CD14-positive monocyte (primary cell): ENCODE data around the gene CSMD2. TPM values are rescaled to one million over a fixed set of nuclear protein-coding genes. Genes with fewer than 3 reads are reported as not detected.

Experiments
- DNase-seq, 3 donors: peaks; one replicate each; pipeline ENCODE4 v3.0.0-alpha.2; 2011 to 2022
- H2AFZ ChIP-seq: 2 replicates; pipeline ENCODE4 v1.6.0; 2012; ENCODE audit warnings: mild to moderate bottlenecking, low read depth, low read length, inconsistent platforms; ENCODE audit not compliant: insufficient read depth, poor library complexity, severe bottlenecking
- H3K27ac ChIP-seq, 2 donors: 1 replicate in 1 of 2; 2 replicates in 1 of 2; pipeline ENCODE4 v1.5.1; 2012 to 2013; ENCODE audit warnings: low read length in 2 of 2, control low read depth in 1 of 2, inconsistent platforms in 1 of 2, low read depth in 1 of 2, mild to moderate bottlenecking in 1 of 2
- H3K27me3 ChIP-seq, 2 donors: one replicate each; pipeline versions ENCODE4 v1.6.0 to v1.6.1; 2011 to 2013; ENCODE audit warnings: low read length in 2 of 2; ENCODE audit not compliant: control insufficient read depth in 2 of 2, insufficient read depth in 2 of 2
- H3K36me3 ChIP-seq, 2 donors: replicated peaks in 1 of 2; 1 replicate in 1 of 2; 2 replicates in 1 of 2; pipeline versions ENCODE4 v1.5.1 to v1.6.1; 2012 to 2013; ENCODE audit warnings: low read length in 2 of 2, control low read depth in 1 of 2, inconsistent platforms in 1 of 2, mild to moderate bottlenecking in 1 of 2; ENCODE audit not compliant: insufficient read depth in 2 of 2, control insufficient read depth in 1 of 2
- H3K4me1 ChIP-seq, 2 donors: 1 replicate in 1 of 2; 2 replicates in 1 of 2; pipeline versions ENCODE4 v1.5.1 to v1.6.1; 2012 to 2013; ENCODE audit warnings: low read length in 2 of 2, control low read depth in 1 of 2, inconsistent platforms in 1 of 2, mild to moderate bottlenecking in 1 of 2, moderate library complexity in 1 of 2; ENCODE audit not compliant: insufficient read depth in 2 of 2, control insufficient read depth in 1 of 2
- H3K4me2 ChIP-seq: replicated peaks from 2 replicates; pipeline ENCODE3; 2012; ENCODE audit warnings: low read length, moderate library complexity, mild to moderate bottlenecking; ENCODE audit not compliant: poor library complexity, severe bottlenecking; ENCODE audit errors: extremely low read depth
- H3K4me3 ChIP-seq, 3 experiments: fragments of 200-600 bp in 1 of 3; sonication (generic) in 1 of 3; replicated peaks in 1 of 3; 1 replicate in 2 of 3; 2 replicates in 1 of 3; pipeline ENCODE4 v1.5.1; 2011 to 2013; ENCODE audit warnings: low read length in 3 of 3, mild to moderate bottlenecking in 3 of 3, control low read depth in 2 of 3, low read depth in 2 of 3, inconsistent platforms in 1 of 3, moderate library complexity in 1 of 3
- H3K79me2 ChIP-seq: 2 replicates; pipeline ENCODE4 v1.6.0; 2012; ENCODE audit warnings: mild to moderate bottlenecking, control low read depth, inconsistent platforms, low read length, moderate library complexity; ENCODE audit not compliant: insufficient read depth
- H3K9ac ChIP-seq: 2 replicates; pipeline ENCODE4 v1.6.0; 2017; ENCODE audit warnings: low read length, mild to moderate bottlenecking; ENCODE audit not compliant: insufficient read depth, poor library complexity, severe bottlenecking
- H3K9me3 ChIP-seq, 2 donors: replicated peaks in 1 of 2; 1 replicate in 1 of 2; 2 replicates in 1 of 2; pipeline versions ENCODE4 v1.5.1 to v1.6.1; 2012 to 2013; ENCODE audit warnings: low read length in 2 of 2, control low read depth in 1 of 2; ENCODE audit not compliant: control insufficient read depth in 1 of 2, insufficient read depth in 1 of 2
- H4K20me1 ChIP-seq: 2 replicates; pipeline ENCODE4 v1.6.0; 2012; ENCODE audit warnings: mild to moderate bottlenecking, low read length, control low read depth, moderate library complexity; ENCODE audit not compliant: insufficient read depth
- H3K27ac Mint-ChIP-seq, 7 donors: one replicate each; pipeline ENCODE4 v1.8.0; 2020; ENCODE audit warnings: mild to moderate bottlenecking in 7 of 7, mixed read lengths in 7 of 7, moderate library complexity in 6 of 7, inconsistent platforms in 2 of 7
- H3K27me3 Mint-ChIP-seq, 3 donors: one replicate each; pipeline ENCODE4 v1.8.0; 2021 to 2022; ENCODE audit warnings: low read depth in 3 of 3, mild to moderate bottlenecking in 3 of 3, mixed read lengths in 3 of 3, moderate library complexity in 3 of 3, inconsistent platforms in 1 of 3
- H3K36me3 Mint-ChIP-seq, 2 donors: one replicate each; pipeline ENCODE4 v1.8.0; 2020; ENCODE audit warnings: mixed read lengths in 2 of 2, inconsistent platforms in 1 of 2, mild to moderate bottlenecking in 1 of 2
- H3K4me1 Mint-ChIP-seq: one replicate; pipeline ENCODE4 v1.8.0; 2020; ENCODE audit warnings: mild to moderate bottlenecking, mixed read lengths
- H3K4me3 Mint-ChIP-seq, 2 donors: one replicate each; pipeline ENCODE4 v1.8.0; 2020; ENCODE audit warnings: mild to moderate bottlenecking in 2 of 2, mixed read lengths in 2 of 2, moderate library complexity in 1 of 2
- H3K9me3 Mint-ChIP-seq, 7 donors: one replicate each; pipeline ENCODE4 v1.8.0; 2020 to 2022; ENCODE audit warnings: mixed read lengths in 7 of 7, mild to moderate bottlenecking in 6 of 7, moderate library complexity in 6 of 7, inconsistent platforms in 2 of 7
- CTCF ChIP-seq: fragments of 200-600 bp; IDR thresholded peaks from one replicate; pipeline ENCODE4 v1.8.0; 2022; ENCODE audit warnings: antibody characterized with exemption, mild to moderate bottlenecking
- WGBS: methylation state at CpG from one replicate; pipeline ENCODE4 v1.1.5; 2013; ENCODE audit warnings: missing lambda C conversion rate; ENCODE audit not compliant: insufficient coverage; 5-methylcytosine and 5-hydroxymethylcytosine counted together
- intact Hi-C, 2 donors: fragments of 100-400 bp; cut with micrococcal nuclease; formaldehyde crosslinking; loops; one replicate each; pipeline versions ENCODE4 v1.15.0 to v1.15.1; 2023
- polyA plus RNA-seq, 3 donors: library from polyadenylated mRNA; depleted of rRNA in 1 of 3; unstranded in 2 of 3; stranded (reverse) in 1 of 3; fragments of 300-500 nt in 2 of 3; fragments of >200 nt in 1 of 3; fragmentation: Illumina TruSeq in 2 of 3; gene quantifications; 1 replicate in 2 of 3; 2 replicates in 1 of 3; pipeline ENCODE4 v1.2.3, GENCODE V29; 2012 to 2021

CSMD2 gene
- polyA plus RNA-seq, 3 donors: 0.04 TPM; not detected in 2

GRCh38 chr1:34192621-34193020 is 27.6 kb upstream of the CSMD2 start:
- Mint-ChIP-seq H3K4me3 (no peak overlapping the region), H3K27ac (no peak overlapping the region), H3K4me1 (no peaks in the 10 kb centered on the region), H3K9me3 (peaks cover 3 to 14% (median 11%) of the 10 kb centered on the region in 7 donors), H3K36me3 (no peaks in the 10 kb centered on the region), H3K27me3 (peaks cover 3 to 8% (median 4%) of the 10 kb centered on the region in 3 donors)
- Histone ChIP-seq H3K4me2 (no peak overlapping the region), H3K27ac (no peak overlapping the region), H3K79me2 (no peaks in the 10 kb centered on the region), H3K4me1 (no peaks in the 10 kb centered on the region), H2AFZ (no peak overlapping the region), H3K36me3 (no peaks in the 10 kb centered on the region), H3K27me3 (no peaks in the 10 kb centered on the region), H3K9me3 (peaks cover 0 to 7% of the 10 kb centered on the region in 2 donors), H4K20me1 (no peaks in the 10 kb centered on the region), H3K4me3 (no peak overlapping the region), H3K9ac (no peak overlapping the region)
- DNase-seq: no peak
- TF ChIP-seq CTCF: no peak
- 61% methylated on average over 3 of the region's 3 CpGs for WGBS
- intact Hi-C loops: no loop called here

GRCh38 chr1:34190692-34191091 is 25.7 kb upstream of the CSMD2 start:
- Mint-ChIP-seq H3K4me3 (no peak overlapping the region), H3K4me1 (no peaks in the 10 kb centered on the region), H3K27me3 (peaks cover 2 to 8% (median 6%) of the 10 kb centered on the region in 3 donors), H3K36me3 (no peaks in the 10 kb centered on the region), H3K9me3 (peaks cover 3 to 14% (median 11%) of the 10 kb centered on the region in 7 donors), H3K27ac (no peak overlapping the region)
- no peak overlapping the region for H3K4me2 ChIP-seq
- H2AFZ ChIP-seq: no peak overlapping the region
- WGBS: 89% methylated on average over 1 of the region's 2 CpGs
- no peaks in the 10 kb centered on the region for H3K27me3 ChIP-seq
- no peaks in the 10 kb centered on the region for H4K20me1 ChIP-seq
- H3K4me1 ChIP-seq: no peaks in the 10 kb centered on the region
- no peaks in the 10 kb centered on the region for H3K36me3 ChIP-seq
- H3K27ac ChIP-seq: no peak overlapping the region
- no peaks in the 10 kb centered on the region for H3K79me2 ChIP-seq
- DNase-seq: no peak
- H3K9me3 ChIP-seq: peaks cover 0 to 7% of the 10 kb centered on the region in 2 donors
- no peak overlapping the region for H3K9ac ChIP-seq
- TF ChIP-seq CTCF: no peak
- no peak overlapping the region for H3K4me3 ChIP-seq
- intact Hi-C loops: no loop called here
